CD14-positive monocyte (primary cell): ENCODE measurements around the gene ABTB2. TPM values are rescaled to one million over a fixed set of nuclear protein-coding genes. Genes with fewer than 3 reads are reported as not detected.

Source experiments
- DNase-seq, 3 donors: peaks; one replicate each; pipeline ENCODE4 v3.0.0-alpha.2; 2011 to 2022
- H2AFZ ChIP-seq: 2 replicates; pipeline ENCODE4 v1.6.0; 2012; ENCODE audit warnings: mild to moderate bottlenecking, low read depth, low read length, inconsistent platforms; ENCODE audit not compliant: insufficient read depth, poor library complexity, severe bottlenecking
- H3K27ac ChIP-seq, 2 donors: 1 replicate in 1 of 2; 2 replicates in 1 of 2; pipeline ENCODE4 v1.5.1; 2012 to 2013; ENCODE audit warnings: low read length in 2 of 2, control low read depth in 1 of 2, inconsistent platforms in 1 of 2, low read depth in 1 of 2, mild to moderate bottlenecking in 1 of 2
- H3K27me3 ChIP-seq, 2 donors: one replicate each; pipeline versions ENCODE4 v1.6.0 to v1.6.1; 2011 to 2013; ENCODE audit warnings: low read length in 2 of 2; ENCODE audit not compliant: control insufficient read depth in 2 of 2, insufficient read depth in 2 of 2
- H3K36me3 ChIP-seq, 2 donors: replicated peaks in 1 of 2; 1 replicate in 1 of 2; 2 replicates in 1 of 2; pipeline versions ENCODE4 v1.5.1 to v1.6.1; 2012 to 2013; ENCODE audit warnings: low read length in 2 of 2, control low read depth in 1 of 2, inconsistent platforms in 1 of 2, mild to moderate bottlenecking in 1 of 2; ENCODE audit not compliant: insufficient read depth in 2 of 2, control insufficient read depth in 1 of 2
- H3K4me1 ChIP-seq, 2 donors: 1 replicate in 1 of 2; 2 replicates in 1 of 2; pipeline versions ENCODE4 v1.5.1 to v1.6.1; 2012 to 2013; ENCODE audit warnings: low read length in 2 of 2, control low read depth in 1 of 2, inconsistent platforms in 1 of 2, mild to moderate bottlenecking in 1 of 2, moderate library complexity in 1 of 2; ENCODE audit not compliant: insufficient read depth in 2 of 2, control insufficient read depth in 1 of 2
- H3K4me2 ChIP-seq: replicated peaks from 2 replicates; pipeline ENCODE3; 2012; ENCODE audit warnings: low read length, moderate library complexity, mild to moderate bottlenecking; ENCODE audit not compliant: poor library complexity, severe bottlenecking; ENCODE audit errors: extremely low read depth
- H3K4me3 ChIP-seq, 3 experiments: fragments of 200-600 bp in 1 of 3; sonication (generic) in 1 of 3; replicated peaks in 1 of 3; 1 replicate in 2 of 3; 2 replicates in 1 of 3; pipeline ENCODE4 v1.5.1; 2011 to 2013; ENCODE audit warnings: low read length in 3 of 3, mild to moderate bottlenecking in 3 of 3, control low read depth in 2 of 3, low read depth in 2 of 3, inconsistent platforms in 1 of 3, moderate library complexity in 1 of 3
- H3K79me2 ChIP-seq: 2 replicates; pipeline ENCODE4 v1.6.0; 2012; ENCODE audit warnings: mild to moderate bottlenecking, control low read depth, inconsistent platforms, low read length, moderate library complexity; ENCODE audit not compliant: insufficient read depth
- H3K9ac ChIP-seq: 2 replicates; pipeline ENCODE4 v1.6.0; 2017; ENCODE audit warnings: low read length, mild to moderate bottlenecking; ENCODE audit not compliant: insufficient read depth, poor library complexity, severe bottlenecking
- H3K9me3 ChIP-seq, 2 donors: replicated peaks in 1 of 2; 1 replicate in 1 of 2; 2 replicates in 1 of 2; pipeline versions ENCODE4 v1.5.1 to v1.6.1; 2012 to 2013; ENCODE audit warnings: low read length in 2 of 2, control low read depth in 1 of 2; ENCODE audit not compliant: control insufficient read depth in 1 of 2, insufficient read depth in 1 of 2
- H4K20me1 ChIP-seq: 2 replicates; pipeline ENCODE4 v1.6.0; 2012; ENCODE audit warnings: mild to moderate bottlenecking, low read length, control low read depth, moderate library complexity; ENCODE audit not compliant: insufficient read depth
- H3K27ac Mint-ChIP-seq, 7 donors: one replicate each; pipeline ENCODE4 v1.8.0; 2020; ENCODE audit warnings: mild to moderate bottlenecking in 7 of 7, mixed read lengths in 7 of 7, moderate library complexity in 6 of 7, inconsistent platforms in 2 of 7
- H3K27me3 Mint-ChIP-seq, 3 donors: one replicate each; pipeline ENCODE4 v1.8.0; 2021 to 2022; ENCODE audit warnings: low read depth in 3 of 3, mild to moderate bottlenecking in 3 of 3, mixed read lengths in 3 of 3, moderate library complexity in 3 of 3, inconsistent platforms in 1 of 3
- H3K36me3 Mint-ChIP-seq, 2 donors: one replicate each; pipeline ENCODE4 v1.8.0; 2020; ENCODE audit warnings: mixed read lengths in 2 of 2, inconsistent platforms in 1 of 2, mild to moderate bottlenecking in 1 of 2
- H3K4me1 Mint-ChIP-seq: one replicate; pipeline ENCODE4 v1.8.0; 2020; ENCODE audit warnings: mild to moderate bottlenecking, mixed read lengths
- H3K4me3 Mint-ChIP-seq, 2 donors: one replicate each; pipeline ENCODE4 v1.8.0; 2020; ENCODE audit warnings: mild to moderate bottlenecking in 2 of 2, mixed read lengths in 2 of 2, moderate library complexity in 1 of 2
- H3K9me3 Mint-ChIP-seq, 7 donors: one replicate each; pipeline ENCODE4 v1.8.0; 2020 to 2022; ENCODE audit warnings: mixed read lengths in 7 of 7, mild to moderate bottlenecking in 6 of 7, moderate library complexity in 6 of 7, inconsistent platforms in 2 of 7
- CTCF ChIP-seq: fragments of 200-600 bp; IDR thresholded peaks from one replicate; pipeline ENCODE4 v1.8.0; 2022; ENCODE audit warnings: antibody characterized with exemption, mild to moderate bottlenecking
- WGBS: methylation state at CpG from one replicate; pipeline ENCODE4 v1.1.5; 2013; ENCODE audit warnings: missing lambda C conversion rate; ENCODE audit not compliant: insufficient coverage; 5-methylcytosine and 5-hydroxymethylcytosine counted together
- intact Hi-C, 2 donors: fragments of 100-400 bp; cut with micrococcal nuclease; formaldehyde crosslinking; loops; one replicate each; pipeline versions ENCODE4 v1.15.0 to v1.15.1; 2023
- polyA plus RNA-seq, 3 donors: library from polyadenylated mRNA; depleted of rRNA in 1 of 3; unstranded in 2 of 3; stranded (reverse) in 1 of 3; fragments of 300-500 nt in 2 of 3; fragments of >200 nt in 1 of 3; fragmentation: Illumina TruSeq in 2 of 3; gene quantifications; 1 replicate in 2 of 3; 2 replicates in 1 of 3; pipeline ENCODE4 v1.2.3, GENCODE V29; 2012 to 2021

The ABTB2 gene
- polyA plus RNA-seq, 3 donors: 0.25 to 1.7 (median 0.26) TPM

GRCh38 chr11:34305193-34305592 lies 52.6 kb downstream of the ABTB2 start:
- Histone ChIP-seq H3K79me2 (no peaks in the 10 kb centered on the region), H3K4me1 (peaks cover 50 to 53% of the 10 kb centered on the region in 2 donors), H3K4me2 (no peak overlapping the region), H3K4me3 (no peak overlapping the region), H3K9me3 (no peaks in the 10 kb centered on the region), H3K27ac (no peak overlapping the region), H4K20me1 (no peaks in the 10 kb centered on the region), H3K36me3 (no peaks in the 10 kb centered on the region), H3K27me3 (no peaks in the 10 kb centered on the region), H2AFZ (no peak overlapping the region), H3K9ac (no peak overlapping the region)
- H3K27ac Mint-ChIP-seq: no peak overlapping the region
- intact Hi-C loops: loop anchor here (5.0 to 10.0 kb wide), 3 partner anchors 50 to 52 kb away; partner anchors contain the start of gene ABTB2 (in 2 of the 2)
- DNase-seq: no peak
- H3K9me3 Mint-ChIP-seq: no peaks in the 10 kb centered on the region
- TF ChIP-seq CTCF: no peak
- 97% methylated on average over 3 of the region's 7 CpGs for WGBS
- no peaks in the 10 kb centered on the region for H3K36me3 Mint-ChIP-seq
- no peak overlapping the region for H3K4me3 Mint-ChIP-seq
- peaks cover 56% of the 10 kb centered on the region for H3K4me1 Mint-ChIP-seq
- H3K27me3 Mint-ChIP-seq: no peaks in the 10 kb centered on the region

GRCh38 chr11:34303028-34303570 lies 54.7 kb downstream of the ABTB2 start:
- no peak overlapping the region for H3K27ac ChIP-seq
- no peak overlapping the region for H3K4me3 Mint-ChIP-seq
- peaks cover 38% of the 10 kb centered on the region for H3K4me1 Mint-ChIP-seq
- H3K9ac ChIP-seq: no peak overlapping the region
- H3K27ac Mint-ChIP-seq: no peak overlapping the region
- WGBS: 95% methylated on average over 2 of the region's 4 CpGs
- intact Hi-C loops: loop anchor here (10.0 kb wide), 2 partner anchors 48 to 52 kb away; partner anchors contain the start of gene ABTB2 (in 1 of the 2)
- peaks cover 34 to 36% of the 10 kb centered on the region in 2 donors for H3K4me1 ChIP-seq
- H4K20me1 ChIP-seq: no peaks in the 10 kb centered on the region
- no peaks in the 10 kb centered on the region for H3K36me3 Mint-ChIP-seq
- peak overlapping the region; percentile 47 for H2AFZ ChIP-seq
- TF ChIP-seq CTCF: no peak
- no peak overlapping the region for H3K4me3 ChIP-seq
- H3K4me2 ChIP-seq: no peak overlapping the region
- H3K79me2 ChIP-seq: no peaks in the 10 kb centered on the region
- H3K27me3 Mint-ChIP-seq: no peaks in the 10 kb centered on the region
- no peaks in the 10 kb centered on the region for H3K27me3 ChIP-seq
- H3K36me3 ChIP-seq: no peaks in the 10 kb centered on the region
- no peak for DNase-seq
- H3K9me3 Mint-ChIP-seq: no peaks in the 10 kb centered on the region
- no peaks in the 10 kb centered on the region for H3K9me3 ChIP-seq
